ENCODE data around the gene PHF24. TPM values are rescaled to one million over a fixed set of nuclear protein-coding genes. Genes with fewer than 3 reads are reported as not detected.
"Not testable (repeated sequence)": the region's sequence is repeated elsewhere in the genome, so short reads cannot be mapped to it uniquely, and the experiment has no call there.

The PHF24 gene
- total RNA-seq = under 1 TPM in 1 of 4 donors, not detected in 3; 0.04 TPM

DNA sequence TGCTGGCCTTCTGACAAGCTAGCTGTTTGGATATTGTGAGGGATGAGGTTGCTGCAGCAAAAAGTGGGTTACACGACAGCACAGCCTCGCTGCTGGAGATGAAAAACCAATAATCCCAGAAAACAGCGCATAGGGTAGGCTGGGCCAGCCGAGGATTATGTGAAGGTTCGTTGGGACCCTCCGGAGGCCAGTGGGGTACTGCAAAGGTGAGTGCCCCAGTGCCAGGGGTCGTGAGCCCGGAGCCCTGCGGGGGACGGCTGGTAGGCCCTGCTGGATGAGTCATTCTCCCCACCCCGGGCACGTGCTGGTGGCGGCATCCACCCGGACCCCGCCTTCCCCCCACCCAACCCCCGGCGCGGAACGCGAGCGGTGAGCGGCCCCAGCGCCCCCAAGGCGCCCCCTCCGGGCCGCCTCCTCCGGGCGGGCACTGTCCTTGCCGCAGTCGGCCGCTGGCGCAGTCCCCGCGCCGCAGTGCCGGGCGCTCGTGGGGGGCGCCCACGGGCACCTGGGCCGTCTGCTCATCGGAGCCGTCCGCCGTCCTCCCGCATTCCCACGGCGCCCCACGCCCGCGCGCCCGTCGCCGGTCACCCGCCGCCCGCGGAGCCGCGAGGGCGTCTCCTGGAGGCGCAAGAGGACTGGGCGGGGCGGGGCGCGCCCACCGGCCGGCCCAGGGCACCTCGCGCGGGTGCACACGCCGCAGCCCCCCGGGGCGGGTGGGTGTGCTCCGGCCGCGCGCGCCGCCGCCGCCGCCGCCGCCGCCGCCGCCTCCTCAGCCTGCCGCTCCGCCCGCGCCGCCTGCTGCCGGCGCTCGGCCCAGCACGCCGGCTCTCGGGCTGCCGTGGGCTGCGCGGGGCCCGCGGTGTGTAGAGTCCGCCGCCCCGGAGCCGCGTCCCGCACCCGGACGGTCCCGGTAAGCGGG, at the start of gene PHF24:
Gene PHF24 (plus strand): TSS at position 794 of the 919 bp plus-strand sequence. CDS start 13,014 bp downstream, outside the sequence.
- peak within 1 kb of the TSS; percentile 17 to 46 (median 33) for H3K4me3 ChIP-seq
- intact Hi-C loops (cut with DNase I; ENCODE audit: low total_unique reads) (no loop called here), in situ Hi-C loops (cut with MboI; ENCODE audit: low sequenced_read_pairs in 4 of 4) (loop anchor here in 1 of 4 donors (10.0 kb wide), 1 partner anchor 57 kb away; no protein-coding TSS in a partner anchor)
- H3K27me3 ChIP-seq = peaks cover 26 to 41% (median 31%) of the 10 kb centered on the region in 3 donors
- H3K36me3 ChIP-seq = no peaks in the 10 kb centered on the region
- ATAC-seq (peak in 1 of 2 donors; percentile 49), DNase-seq (no peak)
- TF ChIP-seq, protein P1, sequence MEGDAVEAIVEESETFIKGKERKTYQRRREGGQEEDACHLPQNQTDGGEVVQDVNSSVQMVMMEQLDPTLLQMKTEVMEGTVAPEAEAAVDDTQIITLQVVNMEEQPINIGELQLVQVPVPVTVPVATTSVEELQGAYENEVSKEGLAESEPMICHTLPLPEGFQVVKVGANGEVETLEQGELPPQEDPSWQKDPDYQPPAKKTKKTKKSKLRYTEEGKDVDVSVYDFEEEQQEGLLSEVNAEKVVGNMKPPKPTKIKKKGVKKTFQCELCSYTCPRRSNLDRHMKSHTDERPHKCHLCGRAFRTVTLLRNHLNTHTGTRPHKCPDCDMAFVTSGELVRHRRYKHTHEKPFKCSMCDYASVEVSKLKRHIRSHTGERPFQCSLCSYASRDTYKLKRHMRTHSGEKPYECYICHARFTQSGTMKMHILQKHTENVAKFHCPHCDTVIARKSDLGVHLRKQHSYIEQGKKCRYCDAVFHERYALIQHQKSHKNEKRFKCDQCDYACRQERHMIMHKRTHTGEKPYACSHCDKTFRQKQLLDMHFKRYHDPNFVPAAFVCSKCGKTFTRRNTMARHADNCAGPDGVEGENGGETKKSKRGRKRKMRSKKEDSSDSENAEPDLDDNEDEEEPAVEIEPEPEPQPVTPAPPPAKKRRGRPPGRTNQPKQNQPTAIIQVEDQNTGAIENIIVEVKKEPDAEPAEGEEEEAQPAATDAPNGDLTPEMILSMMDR (IDR thresholded peaks at IDR 0.05 in 4 of 5, conservative IDR thresholded peaks at IDR 0.05 in 1 of 5) = no peak
- no peak for TF ChIP-seq POLR2A (IDR thresholded peaks at IDR 0.05)
- H3K9me3 ChIP-seq = no peaks in the 10 kb centered on the region
- H3K27ac ChIP-seq = no peak within 1 kb of the TSS
- no peaks in the 10 kb centered on the region for H3K4me1 ChIP-seq

- Histone ChIP-seq H3K9me3 (no peaks in the 10 kb centered on the region), H3K4me1 (no peaks in the 10 kb centered on the region), H3K27me3 (peaks cover 0 to under 1% (median 0%) of the 10 kb centered on the region in 3 donors), H3K36me3 (no peaks in the 10 kb centered on the region), H3K27ac (no peak overlapping the region), H3K4me3 (no peak overlapping the region)
- in situ Hi-C loops (cut with MboI; ENCODE audit: low sequenced_read_pairs in 4 of 4) (no loop called here), intact Hi-C loops (cut with DNase I; ENCODE audit: low total_unique reads) (no loop called here)
- ATAC-seq (no peak), DNase-seq (no peak)
- no peak for TF ChIP-seq POLR2A (IDR thresholded peaks at IDR 0.05)
- TF ChIP-seq, protein P1 (IDR thresholded peaks at IDR 0.05 in 4 of 5, conservative IDR thresholded peaks at IDR 0.05 in 1 of 5) = no peak
Observed at GRCh38 chr9:34927061-34927460, 31.0 kb upstream of the PHF24 start.

- H3K4me3 ChIP-seq = no peak overlapping the region
- intact Hi-C loops (cut with DNase I; ENCODE audit: low total_unique reads) = no loop called here
- no peak for DNase-seq
- no peak for TF ChIP-seq POLR2A (IDR thresholded peaks at IDR 0.05)
- TF ChIP-seq, protein P1 (IDR thresholded peaks at IDR 0.05 in 4 of 5, conservative IDR thresholded peaks at IDR 0.05 in 1 of 5) = no peak
- in situ Hi-C loops (cut with MboI; ENCODE audit: low sequenced_read_pairs in 4 of 4) = no loop called here
- H3K27me3 ChIP-seq = peaks cover 0 to 3% (median 0%) of the 10 kb centered on the region in 3 donors
- ATAC-seq = no peak
- no peaks in the 10 kb centered on the region for H3K4me1 ChIP-seq
- H3K9me3 ChIP-seq = no peaks in the 10 kb centered on the region
- no peaks in the 10 kb centered on the region for H3K36me3 ChIP-seq
- H3K27ac ChIP-seq = no peak overlapping the region
Observed at GRCh38 chr9:34928921-34929320, 29.2 kb upstream of the PHF24 start.

- in situ Hi-C loops (cut with MboI; ENCODE audit: low sequenced_read_pairs in 4 of 4) = no loop called here
- H3K4me3 ChIP-seq = no peak overlapping the region
- no peaks in the 10 kb centered on the region for H3K36me3 ChIP-seq
- no peaks in the 10 kb centered on the region for H3K9me3 ChIP-seq
- H3K27me3 ChIP-seq = peaks cover 0 to 3% (median 0%) of the 10 kb centered on the region in 3 donors
- no peak overlapping the region for H3K27ac ChIP-seq
- intact Hi-C loops (cut with DNase I; ENCODE audit: low total_unique reads) = no loop called here
- ATAC-seq (no peak), DNase-seq (no peak)
- TF ChIP-seq POLR2A (IDR thresholded peaks at IDR 0.05) = no peak
- TF ChIP-seq, protein P1 (IDR thresholded peaks at IDR 0.05 in 4 of 5, conservative IDR thresholded peaks at IDR 0.05 in 1 of 5) = peak in 2 of 5 experiments; percentile 14 to 50
- H3K4me1 ChIP-seq = no peaks in the 10 kb centered on the region
Observed at GRCh38 chr9:34929506-34930102, 28.5 kb upstream of the PHF24 start.

GRCh38 chr9:34939989-34940388, 18.1 kb upstream of the PHF24 start:
- H3K36me3 ChIP-seq; in situ Hi-C loops (cut with MboI; ENCODE audit: low sequenced_read_pairs in 4 of 4); H3K4me1 ChIP-seq; H3K27ac ChIP-seq; ATAC-seq; intact Hi-C loops (cut with DNase I; ENCODE audit: low total_unique reads); H3K4me3 ChIP-seq; DNase-seq; H3K27me3 ChIP-seq; H3K9me3 ChIP-seq: not testable (repeated sequence)

Measured in gastrocnemius medialis (tissue), 4 donors.